Measurements from ENCODE around the gene FAAH. TPM values are rescaled to one million over a fixed set of nuclear protein-coding genes. Genes with fewer than 3 reads are reported as not detected.

The FAAH gene
- polyA plus RNA-seq, 1 experiment = 1.8 TPM

- ChIA-PET POLR2A (no interaction called here), CTCF (no interaction called here)
- Histone ChIP-seq H3K4me3 (ENCODE audit: low read depth, low read length) (no peak overlapping the region), H3K36me3 (ENCODE audit: control insufficient read depth, insufficient read depth, low read length) (no peaks in the 10 kb centered on the region), H3K27me3 (ENCODE audit: control insufficient read depth, insufficient read depth, low read length) (no peaks in the 10 kb centered on the region)
- DNase-seq (ENCODE audit: low read depth) = no peak
- no peak for TF ChIP-seq CTCF (IDR thresholded peaks at IDR 0.05; ENCODE audit: insufficient read depth, low read depth, low read length)
These were observed 13.6 kb upstream of the FAAH start for GRCh38 chr1:46380508-46380907.

- Histone ChIP-seq H3K4me3 (ENCODE audit: low read depth, low read length) (no peak overlapping the region), H3K27me3 (ENCODE audit: control insufficient read depth, insufficient read depth, low read length) (peaks cover 9% of the 10 kb centered on the region), H3K36me3 (ENCODE audit: control insufficient read depth, insufficient read depth, low read length) (no peaks in the 10 kb centered on the region)
- ChIA-PET POLR2A (no interaction called here), CTCF (interaction anchor here (0.7 kb wide), 1 partner anchor 84 kb away, joined by 3 read pairs; no protein-coding TSS in a partner anchor)
- no peak for DNase-seq (ENCODE audit: low read depth)
- no peak for TF ChIP-seq CTCF (IDR thresholded peaks at IDR 0.05; ENCODE audit: insufficient read depth, low read depth, low read length)
These were observed 607 bp upstream of the FAAH start for GRCh38 chr1:46393510-46393909.

DNA sequence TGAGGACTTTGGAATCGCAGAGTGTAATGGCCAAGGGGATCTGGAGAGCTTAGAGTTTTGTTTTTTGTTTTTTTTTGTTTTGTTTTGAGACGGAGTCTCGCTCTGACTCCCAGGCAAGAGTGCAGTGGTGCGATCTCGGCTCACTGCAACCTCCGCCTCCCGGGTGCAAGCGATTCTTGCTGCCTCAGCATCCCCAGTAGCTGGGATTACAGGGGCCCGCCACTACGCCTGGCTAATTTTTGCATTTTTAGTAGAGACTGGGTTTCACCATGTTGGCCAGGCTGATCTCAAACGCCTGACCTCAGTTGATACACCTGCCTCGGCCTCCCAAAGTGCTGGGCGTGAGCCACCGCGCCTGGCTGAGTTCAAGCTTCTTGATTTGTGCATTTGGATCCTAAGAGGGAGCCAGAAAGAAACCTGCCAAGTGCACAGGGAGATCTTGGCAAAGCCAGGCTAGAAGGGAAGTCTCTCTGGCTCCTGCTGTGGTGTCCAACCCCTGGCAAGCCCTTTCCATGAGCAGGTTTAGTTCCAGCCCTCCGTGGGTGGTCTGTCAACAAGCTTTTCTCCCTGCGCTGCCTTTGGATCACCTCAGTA lies 852 bp downstream of the FAAH start:
- Histone ChIP-seq H3K4me3 (ENCODE audit: low read depth, low read length) (peak overlapping the region; percentile 17; the same call in 1 of the 2 replicates), H3K36me3 (ENCODE audit: control insufficient read depth, insufficient read depth, low read length) (no peaks in the 10 kb centered on the region), H3K27me3 (ENCODE audit: control insufficient read depth, insufficient read depth, low read length) (peaks cover 11% of the 10 kb centered on the region)
- DNase-seq (ENCODE audit: low read depth) = no peak
- POLR2A ChIA-PET = no interaction called here
- no peak for TF ChIP-seq CTCF (IDR thresholded peaks at IDR 0.05; ENCODE audit: insufficient read depth, low read depth, low read length)
- CTCF ChIA-PET = no interaction called here

GRCh38 chr1:46396441-46397398 lies 2.6 kb downstream of the FAAH start:
- Histone ChIP-seq H3K27me3 (ENCODE audit: control insufficient read depth, insufficient read depth, low read length) (peaks cover 11% of the 10 kb centered on the region), H3K4me3 (ENCODE audit: low read depth, low read length) (no peak overlapping the region), H3K36me3 (ENCODE audit: control insufficient read depth, insufficient read depth, low read length) (no peaks in the 10 kb centered on the region)
- no peak for DNase-seq (ENCODE audit: low read depth)
- ChIA-PET CTCF (no interaction called here), POLR2A (no interaction called here)
- no peak for TF ChIP-seq CTCF (IDR thresholded peaks at IDR 0.05; ENCODE audit: insufficient read depth, low read depth, low read length)

DNA sequence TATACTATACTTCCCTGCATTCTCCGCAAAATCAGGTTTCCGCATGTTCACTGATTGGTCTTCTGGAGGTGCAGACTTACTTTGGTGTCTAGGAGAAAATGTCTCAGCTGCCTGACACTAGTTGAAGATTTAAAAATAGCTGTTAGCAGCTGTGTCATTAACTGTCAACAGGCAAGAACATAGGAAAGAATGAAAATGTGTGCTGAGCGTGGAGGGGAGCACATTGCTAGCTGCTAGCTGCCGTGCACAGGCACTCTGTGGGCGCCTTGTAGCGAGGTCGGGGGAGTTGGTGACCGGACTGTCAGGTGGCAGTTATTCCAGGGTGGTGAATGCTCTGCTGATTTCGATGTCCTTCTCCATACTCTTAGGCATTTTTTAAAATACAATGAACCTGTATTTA lies 5.2 kb downstream of the FAAH start:
- no peak for DNase-seq (ENCODE audit: low read depth)
- H3K36me3 ChIP-seq (ENCODE audit: control insufficient read depth, insufficient read depth, low read length) = no peaks in the 10 kb centered on the region
- ChIA-PET CTCF (interaction anchor here (1.0 kb wide), 1 partner anchor 33 kb away, joined by 3 read pairs; no protein-coding TSS in a partner anchor), POLR2A (no interaction called here)
- no peak overlapping the region for H3K4me3 ChIP-seq (ENCODE audit: low read depth, low read length)
- peaks cover 10% of the 10 kb centered on the region for H3K27me3 ChIP-seq (ENCODE audit: control insufficient read depth, insufficient read depth, low read length)
- TF ChIP-seq CTCF (IDR thresholded peaks at IDR 0.05; ENCODE audit: insufficient read depth, low read depth, low read length) = no peak

Measured in BJ (cell line).